NOMO-1 treated with dmso at 0.1 percent for 144 hours (cell line): ENCODE data around the gene C10orf90.

Experiments used
- DNase-seq: peaks from one replicate; lab custom pipeline; 2025; ENCODE audit not compliant: unreplicated experiment; lab: John Stamatoyannopoulos, UW

The C10orf90 gene

GRCh38 chr10:126674741-126675515 lies 4.4 kb upstream of the C10orf90 start:
- no peak for DNase-seq

DNA sequence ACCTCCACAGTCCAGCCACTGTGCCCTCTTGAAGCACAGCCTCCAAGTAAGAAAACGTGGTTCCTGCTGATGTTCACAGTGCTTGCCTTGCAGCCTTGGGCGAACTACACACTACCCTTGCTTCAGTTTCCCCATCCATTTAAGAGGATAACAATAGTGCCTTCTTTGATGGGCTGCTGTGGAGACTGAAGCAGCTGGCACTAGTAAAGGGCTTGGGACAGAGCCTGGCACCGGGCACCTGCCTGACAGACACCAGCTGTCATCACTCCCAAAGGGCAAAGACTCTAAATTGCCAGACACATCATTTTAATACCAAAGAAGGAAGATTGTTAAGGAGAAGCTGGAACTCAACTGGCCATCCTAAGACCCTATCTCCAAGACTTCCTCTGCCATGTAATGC lies 3.1 kb upstream of the C10orf90 start:
- DNase-seq, result no peak

DNA sequence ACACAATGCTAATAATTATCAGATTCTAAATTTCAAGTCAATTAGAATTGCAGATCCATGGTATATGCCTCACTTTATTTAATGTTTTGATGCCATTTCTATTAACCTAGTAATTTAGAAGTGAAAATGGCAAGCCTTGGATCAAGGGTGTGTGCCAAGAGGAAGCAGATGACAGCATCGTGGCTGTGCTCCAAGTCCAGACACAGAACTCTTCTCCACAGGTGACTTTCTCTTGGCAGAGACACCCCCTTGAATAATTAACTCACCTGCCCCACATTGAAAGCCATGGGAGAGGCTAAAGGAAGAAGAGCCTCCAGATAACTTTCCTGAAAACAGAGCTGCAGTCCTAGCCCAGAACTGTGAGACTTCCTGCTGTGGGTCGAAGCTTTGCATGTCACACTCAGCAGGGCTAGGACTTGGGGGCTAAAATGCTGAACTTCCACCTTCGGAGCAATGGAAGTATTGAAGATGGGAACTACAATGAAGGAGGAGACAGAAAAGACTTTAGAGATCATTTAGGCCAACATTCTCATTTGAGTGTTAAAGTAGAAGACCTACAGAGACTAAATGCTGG lies 996 bp upstream of the C10orf90 start:
- DNase-seq, result no peak

DNA sequence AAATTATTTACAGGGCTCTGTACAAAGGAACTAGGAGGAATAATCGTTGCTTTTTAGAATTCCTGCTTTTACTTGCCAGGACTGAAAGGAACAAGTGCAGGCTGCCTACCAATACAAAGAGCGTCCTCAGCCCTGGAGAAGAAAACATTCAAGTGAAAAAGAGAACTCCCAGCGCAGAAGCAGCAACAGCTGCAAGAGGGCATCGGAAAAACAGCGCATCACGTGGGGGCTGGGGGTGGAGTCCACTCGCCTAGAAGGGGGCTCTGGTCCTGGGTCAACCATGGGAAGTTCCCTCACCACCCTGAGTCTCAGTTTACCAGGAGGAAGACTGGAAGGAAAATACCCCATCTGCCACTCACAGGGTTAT lies 385 bp upstream of the C10orf90 start:
- DNase-seq, result no peak

DNA sequence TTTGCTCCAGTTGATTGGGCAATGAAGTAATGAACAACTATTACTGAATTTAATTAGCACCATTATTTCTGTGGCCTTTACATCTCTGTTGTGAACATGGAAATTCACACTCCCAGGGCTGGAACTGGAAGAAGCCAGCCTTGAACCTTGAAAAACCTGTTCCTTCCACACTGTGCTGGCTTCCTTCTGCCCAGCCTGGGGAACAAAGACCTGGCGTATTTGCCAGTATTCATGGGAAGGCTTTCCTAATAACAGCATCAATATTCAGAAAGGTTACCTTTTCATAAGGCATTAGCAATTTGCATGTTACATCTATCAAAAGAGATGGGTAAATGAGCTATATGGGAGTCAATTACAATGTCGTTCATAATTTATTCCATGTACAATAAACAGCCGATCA lies 1.3 kb downstream of the C10orf90 start:
- DNase-seq, result no peak

GRCh38 chr10:126668505-126668904 lies 2.0 kb downstream of the C10orf90 start:
- DNase-seq, result no peak

- no peak for DNase-seq
These were observed 2.9 kb downstream of the C10orf90 start for GRCh38 chr10:126667568-126667967.

DNA sequence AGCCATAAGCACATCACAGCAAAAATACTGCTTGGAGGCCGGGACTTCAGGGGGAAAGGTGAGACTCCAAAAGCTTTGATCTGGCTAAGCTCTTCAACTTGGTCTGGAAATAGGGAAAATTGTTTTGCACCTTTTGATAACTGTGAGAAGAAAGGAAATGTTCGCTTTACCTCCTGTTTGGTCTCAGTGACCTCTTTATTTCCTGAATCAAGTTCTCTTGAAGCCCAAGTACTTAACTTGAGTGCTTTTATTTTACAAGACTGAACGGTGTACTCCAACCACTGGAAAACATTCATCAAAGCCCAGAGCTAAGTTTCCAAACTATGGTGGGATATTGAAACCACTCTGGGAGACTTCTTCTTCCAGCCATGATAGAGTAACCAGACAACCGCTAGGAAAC lies 5.3 kb downstream of the C10orf90 start:
- DNase-seq, result no peak

DNA sequence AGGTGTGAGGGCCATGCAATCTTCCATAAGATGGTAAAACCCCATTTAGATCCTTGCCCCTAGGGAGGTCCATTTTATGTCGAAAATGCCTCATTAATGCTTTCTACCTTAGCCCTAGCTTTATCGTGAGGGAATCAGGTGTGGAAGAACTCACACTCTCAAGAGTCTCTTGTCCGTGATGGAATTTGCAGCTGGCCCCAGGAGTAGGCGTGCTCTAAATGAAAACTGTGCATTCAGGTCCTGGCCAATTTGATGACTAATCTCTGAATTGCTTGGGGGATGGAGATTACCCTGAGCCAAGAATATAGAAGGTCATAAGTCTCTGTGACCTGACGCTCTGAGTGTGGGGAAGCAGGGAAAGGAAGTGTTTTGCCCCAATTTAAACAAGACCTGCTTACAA lies 6.6 kb downstream of the C10orf90 start:
- no peak for DNase-seq

DNA sequence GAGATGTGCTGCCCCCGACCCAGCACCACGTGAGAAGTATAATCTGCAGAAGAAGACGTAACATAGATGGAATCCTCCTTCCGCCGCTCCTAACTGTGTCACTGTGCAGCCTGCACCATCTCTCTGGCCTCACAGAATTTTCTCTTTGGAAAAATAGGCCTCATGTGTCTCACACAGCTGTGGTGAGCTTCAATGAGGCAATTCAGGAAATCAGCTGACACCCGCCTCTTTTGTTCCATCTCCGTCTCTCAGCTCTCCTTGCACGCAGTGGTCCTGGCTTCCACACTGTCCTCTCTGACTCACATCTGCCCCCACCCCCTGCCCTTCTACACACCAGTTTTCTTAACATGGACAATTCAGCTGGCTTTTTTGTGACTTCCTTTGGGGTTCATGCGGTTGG lies 7.2 kb downstream of the C10orf90 start:
- no peak for DNase-seq

- DNase-seq, result no peak
These were observed 8.5 kb downstream of the C10orf90 start for GRCh38 chr10:126661841-126662515.

- DNase-seq, result no peak
These were observed 9.1 kb downstream of the C10orf90 start for GRCh38 chr10:126661356-126661755.

DNA sequence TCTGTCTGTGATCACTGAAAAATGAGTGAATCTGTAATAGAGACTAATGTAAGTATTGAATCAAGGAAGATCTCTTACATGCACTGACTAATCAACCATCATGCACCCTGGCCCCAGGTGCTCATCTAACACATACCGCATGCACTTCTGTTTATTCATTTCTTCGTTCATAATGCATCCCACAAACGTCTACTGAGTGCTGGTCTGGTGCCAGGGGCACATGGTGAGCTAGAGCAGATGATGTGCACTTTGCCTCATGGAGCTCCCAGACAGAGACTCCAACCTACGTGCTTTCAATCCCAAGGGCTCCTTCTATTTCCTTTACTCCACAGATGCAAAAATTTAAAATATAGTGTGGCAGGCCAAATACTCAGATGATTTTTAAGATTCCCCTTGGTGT lies 10.7 kb downstream of the C10orf90 start:
- DNase-seq, result no peak

GRCh38 chr10:126658928-126659327 lies 11.6 kb downstream of the C10orf90 start:
- no peak for DNase-seq

DNA sequence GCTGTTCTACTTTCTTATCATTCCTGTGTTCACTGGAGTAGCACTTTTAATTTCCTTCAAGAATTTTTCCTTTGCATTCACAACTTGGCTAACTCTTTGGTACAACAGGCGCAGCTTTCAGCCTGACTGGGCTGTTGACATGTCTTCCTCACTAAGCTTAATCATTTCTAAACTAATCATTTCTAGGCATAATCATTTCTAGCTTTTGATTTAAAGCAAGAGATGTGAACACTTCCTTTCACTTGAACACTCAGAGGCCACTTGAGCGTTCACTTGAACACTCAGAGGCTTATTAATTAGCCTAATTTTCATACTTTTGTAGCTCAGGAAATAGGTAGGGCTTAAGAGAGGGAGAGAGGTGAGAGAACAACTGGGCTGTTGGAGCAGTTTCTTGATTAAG lies 15.9 kb downstream of the C10orf90 start:
- DNase-seq, result no peak

GRCh38 chr10:126651467-126651866 lies 19.0 kb downstream of the C10orf90 start:
- no peak for DNase-seq

- DNase-seq, result no peak
These were observed 20.3 kb downstream of the C10orf90 start for GRCh38 chr10:126650161-126650560.

- no peak for DNase-seq
These were observed 23.4 kb downstream of the C10orf90 start for GRCh38 chr10:126647116-126647515.

DNA sequence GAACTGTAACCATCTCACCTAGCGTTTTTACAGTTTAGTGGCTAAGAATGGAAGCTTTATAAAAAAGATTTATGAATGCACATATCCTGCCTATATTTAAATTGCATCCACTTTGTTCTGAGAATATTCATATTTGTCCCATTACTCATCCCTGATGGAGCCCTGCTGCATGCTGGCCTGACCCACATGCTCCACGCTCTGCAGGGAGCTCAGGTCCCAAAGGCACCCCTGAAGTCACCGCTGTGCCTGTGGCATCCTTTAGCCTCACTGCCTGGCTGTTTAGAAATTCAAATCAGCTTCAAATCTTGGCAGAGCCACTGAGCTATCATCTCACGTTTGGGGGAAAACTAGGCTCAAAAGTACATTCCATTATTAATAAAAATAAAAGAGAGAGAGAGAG lies 24.4 kb downstream of the C10orf90 start:
- no peak for DNase-seq

- no peak for DNase-seq
These were observed 30.1 kb downstream of the C10orf90 start for GRCh38 chr10:126640401-126640800.

- no peak for DNase-seq
These were observed 31.4 kb downstream of the C10orf90 start for GRCh38 chr10:126639084-126639483.

DNA sequence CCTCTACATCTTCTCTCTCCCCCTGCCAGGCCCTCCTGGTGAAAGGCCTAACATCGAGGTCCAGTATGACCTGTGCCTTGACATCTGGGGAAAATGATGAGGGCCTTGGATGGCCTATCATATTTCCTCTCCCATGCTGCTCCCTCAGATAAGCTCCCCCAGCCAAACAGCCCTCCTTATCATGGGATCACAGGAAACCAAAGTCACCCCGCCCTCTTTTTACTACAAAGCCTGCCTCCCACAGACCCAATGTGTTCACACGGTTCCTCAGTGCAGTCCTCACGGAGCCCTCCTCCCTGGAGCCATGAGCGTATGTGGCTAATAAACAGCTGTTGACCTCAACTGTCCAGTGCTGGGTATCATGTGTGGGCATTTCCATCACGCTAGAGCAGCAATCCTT lies 32.0 kb downstream of the C10orf90 start:
- no peak for DNase-seq
